Fibroblast of upper back skin (primary cell): Measurements from ENCODE around the gene CLEC1B.
"Not testable (repeated sequence)": the region's sequence is repeated elsewhere in the genome, so short reads cannot be mapped to it uniquely, and the experiment has no call there.

ENCODE experiments used
- DNase-seq: peaks from one replicate; pipeline ENCODE4 v3.0.0-alpha.2; 2013

CLEC1B gene

DNA sequence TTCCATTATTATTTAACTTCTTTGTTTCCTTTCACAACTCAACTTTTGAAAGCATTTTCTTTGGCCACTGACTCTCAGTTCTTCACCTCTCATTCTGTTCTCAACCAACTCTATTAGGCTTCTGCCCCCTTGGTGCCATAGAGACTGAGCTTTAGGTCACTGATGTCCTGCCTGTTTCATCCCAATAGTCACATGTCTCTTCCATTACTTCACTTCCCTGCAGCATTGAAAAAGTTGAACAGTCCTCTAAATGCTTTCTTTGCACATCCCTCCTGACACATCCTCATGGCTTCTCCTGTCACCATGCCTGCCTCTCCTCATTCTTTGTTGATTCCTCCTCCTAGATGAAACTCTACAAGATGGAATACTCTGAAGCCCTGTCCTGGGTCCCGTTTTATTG, 25.0 kb downstream of the CLEC1B start:
- DNase-seq, result no peak

DNA sequence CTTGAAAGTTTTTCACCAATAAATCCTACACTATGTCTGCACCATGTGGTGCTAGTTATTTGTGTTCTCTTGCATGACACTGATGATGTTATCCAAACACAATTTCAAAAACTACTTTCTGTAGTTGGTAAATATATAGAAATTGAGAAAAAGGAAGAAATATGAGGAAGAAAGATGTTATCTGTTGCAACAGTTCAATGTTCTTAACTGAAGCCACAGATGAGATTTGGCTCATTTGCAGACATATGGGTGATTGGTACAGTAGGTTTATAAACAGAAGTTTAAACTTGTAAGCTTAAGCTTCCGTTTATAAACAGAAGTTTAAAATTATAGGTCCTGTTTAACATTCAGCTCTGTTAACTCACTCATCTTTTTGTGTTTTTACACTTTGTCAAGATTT, 27.7 kb downstream of the CLEC1B start, which contains the start of gene CLEC12A:
Gene CLEC12A, plus strand, starts transcription at position 229 of the 400 bp plus-strand sequence. CDS start 188 bp downstream, outside the sequence.
- no peak for DNase-seq

DNA sequence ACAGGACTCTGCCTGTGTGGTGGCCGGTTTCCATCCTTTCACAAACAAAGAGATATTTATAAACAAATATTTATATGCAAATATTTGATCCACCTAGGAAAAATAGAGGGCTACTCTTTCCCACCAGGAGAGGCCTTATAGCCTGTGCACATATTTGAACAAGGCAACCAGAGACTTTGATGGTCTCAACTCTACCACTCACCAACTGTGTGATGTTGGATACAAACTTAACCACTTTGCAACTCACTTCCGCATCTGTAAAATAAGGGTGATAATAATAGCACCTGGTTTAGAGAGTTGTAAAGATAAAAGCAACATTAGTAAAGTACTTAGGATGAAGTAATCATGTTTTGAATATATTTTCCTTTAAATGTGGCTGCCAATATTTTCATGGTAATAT, 29.2 kb downstream of the CLEC1B start:
- no peak for DNase-seq

DNA sequence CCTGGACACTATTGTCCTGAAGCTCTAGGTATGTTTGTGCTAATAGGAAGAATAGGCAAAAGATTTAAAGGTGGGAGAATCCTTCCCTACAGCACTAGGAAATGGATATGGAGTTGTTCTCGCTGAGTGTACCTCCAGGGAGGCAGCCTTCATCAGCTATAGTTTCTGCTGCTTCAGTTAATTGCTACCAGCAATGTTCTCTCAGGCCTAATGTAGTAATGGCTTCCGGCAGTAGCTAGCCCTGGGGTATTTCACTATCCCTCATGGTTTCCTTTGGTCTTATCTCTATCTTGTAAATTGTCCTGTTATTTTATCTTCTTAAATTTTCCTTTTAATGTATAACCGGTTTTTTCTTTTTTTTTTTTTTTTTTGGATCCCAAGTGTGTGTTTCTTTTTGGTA, 37.0 kb downstream of the CLEC1B start:
- no peak for DNase-seq

DNA sequence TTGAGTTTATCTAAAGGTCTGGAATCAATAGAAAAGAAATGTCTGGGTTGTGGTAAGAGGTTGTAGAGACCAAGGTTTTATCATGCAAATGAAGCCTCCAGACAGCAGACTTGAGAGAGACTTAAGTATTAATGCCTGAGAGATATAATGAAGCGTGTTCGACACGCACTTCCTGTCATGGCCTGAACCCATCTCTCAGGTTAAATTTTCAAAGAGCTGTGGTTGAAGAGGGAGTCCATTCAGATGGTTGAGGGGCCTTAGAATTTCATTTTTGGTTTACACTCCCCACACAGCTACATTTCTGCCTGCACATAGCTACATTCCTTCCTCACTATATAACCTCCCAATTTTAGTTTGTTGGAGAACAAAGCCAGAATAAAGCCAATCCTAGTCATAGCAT, 37.8 kb downstream of the CLEC1B start:
- DNase-seq, result no peak

DNA sequence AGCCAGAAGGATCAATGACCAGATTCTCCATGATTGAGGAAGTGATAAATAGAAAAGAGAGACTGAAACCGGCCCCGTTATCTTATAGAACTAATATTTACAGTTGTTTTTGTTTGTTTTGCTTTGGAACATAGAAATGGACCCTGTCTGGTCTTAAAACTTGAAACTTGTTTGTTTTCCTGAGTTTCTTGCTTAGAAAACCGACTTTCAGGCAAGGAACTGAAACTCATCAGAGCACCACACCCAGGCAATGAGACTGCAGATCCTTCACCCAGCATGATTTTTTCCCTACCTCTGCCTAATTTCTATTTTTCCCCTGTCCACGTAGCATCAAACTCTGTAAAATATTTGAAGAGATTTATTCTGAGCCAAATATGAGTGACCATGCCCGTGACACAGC, 38.3 kb downstream of the CLEC1B start:
- no peak for DNase-seq

- no peak for DNase-seq
These were observed 41.1 kb downstream of the CLEC1B start for GRCh38 chr12:9957834-9958233.

GRCh38 chr12:9952954-9953729, 45.8 kb downstream of the CLEC1B start:
- DNase-seq, result not testable (repeated sequence)

- no peak for DNase-seq
These were observed 47.8 kb downstream of the CLEC1B start for GRCh38 chr12:9951026-9951675.

DNA sequence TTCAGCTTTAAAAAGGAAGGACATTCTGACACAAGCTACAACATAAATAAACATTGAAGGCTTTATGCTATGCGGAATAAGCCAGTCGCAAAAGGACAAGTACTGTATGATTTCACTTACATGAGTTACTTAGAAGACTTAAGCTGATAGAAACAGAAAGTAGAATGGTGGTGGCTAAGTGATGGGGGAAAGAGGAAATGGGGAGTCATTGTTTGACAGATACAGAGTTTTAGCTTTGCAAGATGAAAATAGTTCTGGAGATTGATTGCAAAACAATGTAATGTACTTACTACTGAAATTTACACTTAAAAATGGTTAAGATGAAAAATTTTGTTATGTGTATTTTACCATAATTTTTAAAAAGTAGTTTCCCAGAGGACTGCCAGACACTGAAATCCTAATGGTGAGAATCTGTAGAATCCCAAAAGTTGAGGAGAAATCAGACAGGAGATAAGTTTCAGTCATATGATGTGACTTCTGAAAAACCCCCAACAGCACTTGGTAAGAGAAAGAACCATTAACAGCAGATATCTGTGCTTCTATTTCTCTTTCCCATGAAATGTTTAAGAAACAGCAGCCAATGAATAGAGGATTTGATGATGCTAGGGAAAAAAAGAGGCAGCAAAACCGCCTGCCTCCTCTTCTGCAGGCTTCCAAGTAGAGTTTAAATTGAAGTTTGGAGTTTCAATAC, 50.2 kb downstream of the CLEC1B start:
- DNase-seq, result no peak

GRCh38 chr12:9947674-9948073, 51.2 kb downstream of the CLEC1B start:
- no peak for DNase-seq

DNA sequence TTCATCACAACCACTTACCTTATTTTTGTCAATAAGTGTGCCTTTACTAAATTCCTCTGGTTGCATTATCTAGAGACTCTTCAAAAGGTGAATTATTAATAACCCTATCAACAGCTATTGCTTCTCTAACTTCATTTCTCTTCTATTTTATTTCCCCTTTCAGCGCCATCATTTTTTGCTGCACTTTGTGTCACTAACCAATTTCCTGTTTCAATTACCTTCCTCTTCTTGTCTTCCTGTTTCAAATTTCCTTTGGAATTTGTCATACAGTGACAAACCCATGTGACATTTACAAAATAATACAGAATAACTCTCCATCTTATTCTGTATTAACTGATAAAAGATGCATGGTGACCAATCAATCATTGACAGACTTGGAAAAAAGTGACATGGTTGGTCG, 54.5 kb downstream of the CLEC1B start:
- no peak for DNase-seq

DNA sequence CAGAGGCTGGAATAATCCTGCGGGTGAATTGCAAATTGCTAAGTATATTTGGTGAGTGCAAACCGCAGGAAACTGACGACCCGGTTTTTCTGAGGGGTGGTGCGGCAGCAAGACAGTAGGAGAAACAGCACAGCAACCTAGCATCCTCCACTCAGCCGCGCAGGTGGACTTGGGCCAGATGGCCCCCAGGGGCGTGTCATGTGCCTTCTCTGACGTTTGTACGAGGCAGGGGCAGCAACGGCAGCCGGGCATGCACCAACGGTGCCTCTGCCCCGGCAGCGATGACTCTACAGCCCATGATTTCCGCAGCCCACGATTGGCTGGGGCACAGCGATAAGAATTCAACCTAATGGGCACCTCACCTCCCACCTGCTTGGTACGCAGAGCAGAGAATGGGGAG, 55.7 kb downstream of the CLEC1B start:
- DNase-seq, result no peak
